Hindlimb muscle (tissue), 1 donor: ENCODE results near the gene TSPAN12. TPM values are rescaled to one million over a fixed set of nuclear protein-coding genes. Genes with fewer than 3 reads are reported as not detected.

Experiments
- DNase-seq: peaks from one replicate; pipeline ENCODE4 v3.0.0-alpha.2; 2013
- polyA plus RNA-seq: library from polyadenylated mRNA; unstranded; fragments of 120-200 nt; gene quantifications from one replicate; pipeline ENCODE4 v1.2.1, GENCODE V29; 2013; ENCODE audit not compliant: insufficient read length

The TSPAN12 gene
- polyA plus RNA-seq, 1 donor = 57.2 TPM

DNA sequence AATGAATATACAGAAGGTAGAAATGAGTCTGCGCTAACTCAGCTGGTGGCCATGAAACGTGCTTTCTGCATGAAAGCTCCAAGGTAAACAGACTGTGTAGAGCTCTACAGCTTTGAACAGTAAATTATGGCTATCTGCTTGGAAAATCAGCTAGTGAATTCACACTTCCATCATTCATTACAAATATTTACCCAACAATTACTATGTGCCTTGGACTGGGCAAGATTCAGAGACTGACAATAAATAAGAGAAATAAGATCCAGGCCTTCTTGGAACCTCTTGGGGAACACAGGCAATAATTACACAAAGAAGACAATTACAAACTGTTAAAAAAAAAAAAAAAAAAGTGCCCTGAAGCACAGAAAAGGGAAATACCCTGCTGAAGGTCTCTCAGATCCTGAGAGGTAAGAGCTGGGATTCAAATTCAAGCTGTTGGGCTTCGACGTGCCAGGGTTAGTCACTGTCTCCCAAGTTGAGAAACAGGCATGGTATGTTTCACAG lies 15.8 kb downstream of the TSPAN12 start:
- DNase-seq = no peak

- DNase-seq = no peak
Measured at GRCh38 chr7:120841608-120842007, 16.3 kb downstream of the TSPAN12 start.

DNA sequence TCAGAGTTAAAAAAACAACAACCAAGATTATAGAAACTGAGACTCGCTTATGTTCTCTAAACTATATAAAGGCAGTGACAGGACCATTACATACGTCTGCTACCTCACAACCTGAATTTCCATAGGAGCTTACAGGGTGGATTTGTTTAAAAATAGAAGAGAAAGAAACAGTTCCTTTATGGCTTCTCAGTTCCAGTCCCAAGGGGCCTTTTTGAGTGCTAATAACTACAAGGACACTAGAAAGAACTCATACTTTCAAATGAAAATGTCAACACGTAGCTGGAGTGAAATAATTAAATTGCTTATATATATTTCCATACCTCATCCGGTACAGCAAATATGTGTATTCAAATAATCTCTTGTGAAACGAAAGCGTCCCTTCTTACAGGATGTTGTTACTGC lies 19.7 kb downstream of the TSPAN12 start:
- no peak for DNase-seq

DNA sequence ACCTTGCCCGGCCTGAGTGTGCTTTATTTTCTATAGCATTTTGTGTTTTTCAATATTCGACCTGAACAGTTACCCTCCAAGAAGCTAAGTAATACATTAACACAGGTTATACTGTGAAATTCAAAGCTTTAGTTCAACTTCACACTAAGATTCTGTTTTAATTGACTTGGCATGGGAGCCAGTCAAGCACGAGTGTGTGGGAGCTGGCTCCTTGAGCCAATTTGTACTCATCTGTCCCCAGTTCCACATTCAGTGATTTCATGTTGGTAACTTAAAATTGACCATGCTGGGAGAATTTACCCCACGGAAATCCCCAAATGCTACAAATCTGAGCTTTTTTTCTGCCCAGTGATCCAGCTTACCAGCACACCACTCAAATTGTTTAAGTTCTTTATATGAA lies 20.3 kb downstream of the TSPAN12 start:
- no peak for DNase-seq

DNA sequence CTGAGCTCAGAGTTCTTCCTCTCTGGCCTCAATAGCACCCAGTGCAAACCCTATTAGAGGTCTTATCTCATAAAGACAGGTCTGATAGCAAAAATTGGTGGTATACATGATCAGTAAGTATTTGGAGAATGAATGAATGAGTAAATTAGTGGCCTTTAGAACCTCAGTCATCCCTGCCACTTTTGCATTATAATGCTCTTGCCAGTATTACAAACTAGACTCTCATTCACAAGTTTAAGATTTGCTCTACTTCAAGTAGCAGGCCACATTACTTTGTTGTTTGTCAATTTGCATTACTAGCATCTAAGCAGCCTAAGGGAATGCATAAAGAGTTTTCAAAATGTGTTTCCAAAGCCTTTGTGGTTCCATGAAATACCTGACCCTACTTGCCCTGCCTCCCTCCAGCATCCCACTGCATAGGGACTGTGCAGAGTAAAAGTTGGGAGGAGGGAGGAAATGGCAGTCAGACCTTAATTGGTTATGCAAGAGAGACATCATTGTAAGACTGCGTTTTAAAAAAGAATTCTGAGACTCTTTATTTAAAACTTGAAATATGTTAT lies 21.3 kb downstream of the TSPAN12 start:
- DNase-seq = no peak

GRCh38 chr7:120834726-120835125 lies 23.2 kb downstream of the TSPAN12 start:
- DNase-seq = no peak

- DNase-seq = no peak
Measured at GRCh38 chr7:120833546-120833945, 24.4 kb downstream of the TSPAN12 start.

- no peak for DNase-seq
Measured at GRCh38 chr7:120832803-120833202, 25.1 kb downstream of the TSPAN12 start.

GRCh38 chr7:120831260-120831659 lies 26.7 kb downstream of the TSPAN12 start:
- DNase-seq = no peak

- no peak for DNase-seq
Measured at GRCh38 chr7:120829487-120829886, 28.5 kb downstream of the TSPAN12 start.

DNA sequence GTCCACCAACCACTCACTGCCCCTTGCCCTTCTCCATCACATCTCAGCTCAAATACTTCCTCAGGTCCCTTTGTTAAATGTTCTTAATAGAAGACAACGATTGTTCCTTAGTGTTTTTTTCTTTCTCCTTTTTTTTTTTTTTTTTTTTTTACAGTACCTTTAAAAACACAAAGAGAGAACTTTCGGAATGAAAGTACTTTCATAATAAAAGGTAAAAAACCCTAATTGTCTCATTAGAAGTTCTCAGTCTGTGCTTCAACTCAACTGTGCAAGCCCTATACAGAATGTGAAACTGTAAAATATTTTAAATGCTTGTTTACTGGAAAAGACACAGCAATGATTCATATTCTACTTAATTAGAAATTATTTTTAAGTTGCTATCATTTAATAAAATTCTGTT lies 29.4 kb downstream of the TSPAN12 start:
- no peak for DNase-seq

- DNase-seq = no peak
Measured at GRCh38 chr7:120827371-120828118, 30.4 kb downstream of the TSPAN12 start.

DNA sequence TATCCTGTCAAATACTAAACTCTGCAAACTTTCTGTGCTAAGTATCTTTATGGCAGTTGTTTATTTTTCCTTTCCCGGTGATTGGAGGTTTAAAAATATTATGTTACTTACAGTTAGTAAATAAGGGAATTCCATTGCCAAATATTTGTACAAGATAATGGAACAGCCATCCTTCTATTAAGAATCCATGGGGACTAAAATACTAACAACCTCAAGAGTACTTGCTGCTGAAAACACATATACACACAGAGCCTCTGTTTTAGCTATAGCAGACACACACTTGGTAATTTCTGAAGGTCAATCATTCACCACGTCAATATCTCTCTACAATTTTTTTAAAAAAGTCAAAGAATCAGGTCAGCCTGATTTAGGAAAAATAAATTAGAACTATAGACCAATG lies 32.4 kb downstream of the TSPAN12 start:
- no peak for DNase-seq

GRCh38 chr7:120825152-120825551 lies 32.8 kb downstream of the TSPAN12 start:
- DNase-seq = no peak

GRCh38 chr7:120819861-120820260 lies 38.1 kb downstream of the TSPAN12 start:
- no peak for DNase-seq

DNA sequence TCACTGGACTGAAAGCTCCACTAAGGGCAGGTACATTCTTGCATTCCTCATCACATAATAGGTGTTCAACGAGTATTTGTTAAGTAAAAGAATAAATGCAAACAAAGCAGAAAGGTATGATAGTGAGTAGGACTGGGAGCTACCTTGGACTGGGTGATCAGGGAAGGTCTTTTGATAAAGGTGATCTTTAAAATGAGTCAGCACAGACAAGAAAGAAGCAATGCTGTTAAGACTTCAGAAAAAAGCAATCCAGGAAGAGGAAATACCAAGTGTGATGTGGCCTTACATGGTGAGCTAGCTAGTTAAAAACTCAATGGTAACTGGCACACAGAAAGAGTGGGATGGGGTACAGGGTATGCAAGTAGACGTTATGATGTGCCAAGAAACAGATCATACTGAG lies 40.1 kb downstream of the TSPAN12 start:
- DNase-seq = no peak

DNA sequence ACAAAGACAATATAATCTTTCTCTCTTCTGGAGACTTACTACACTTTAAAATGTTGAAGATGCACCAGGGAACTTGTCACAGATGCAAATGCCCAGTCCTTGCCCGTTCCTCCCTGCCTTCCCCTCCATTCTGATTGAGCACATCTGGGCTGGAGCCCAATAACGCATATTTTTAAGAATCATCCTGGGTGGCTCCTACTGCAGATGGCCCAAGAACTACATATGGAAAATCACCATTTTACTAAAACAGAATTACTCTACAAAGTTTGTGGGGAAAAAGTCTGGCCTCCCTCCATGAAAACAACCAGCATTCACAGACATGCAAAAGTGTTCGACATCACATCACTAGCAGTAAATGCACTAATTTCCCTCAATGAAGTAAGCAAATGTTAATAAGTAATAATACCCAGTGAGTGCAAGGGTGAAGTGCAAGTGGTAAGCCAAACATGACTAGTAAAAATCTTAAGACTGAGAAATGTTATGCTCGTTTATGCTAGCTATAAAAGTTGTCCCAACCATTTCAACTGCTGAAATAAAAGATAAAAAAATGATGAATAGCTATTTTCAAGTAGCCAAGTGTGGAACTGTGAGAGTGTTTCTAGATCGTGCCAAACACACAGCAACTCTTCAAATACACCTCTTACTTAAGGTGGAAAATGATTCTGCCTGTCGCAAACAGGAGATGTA lies 43.5 kb downstream of the TSPAN12 start:
- no peak for DNase-seq

DNA sequence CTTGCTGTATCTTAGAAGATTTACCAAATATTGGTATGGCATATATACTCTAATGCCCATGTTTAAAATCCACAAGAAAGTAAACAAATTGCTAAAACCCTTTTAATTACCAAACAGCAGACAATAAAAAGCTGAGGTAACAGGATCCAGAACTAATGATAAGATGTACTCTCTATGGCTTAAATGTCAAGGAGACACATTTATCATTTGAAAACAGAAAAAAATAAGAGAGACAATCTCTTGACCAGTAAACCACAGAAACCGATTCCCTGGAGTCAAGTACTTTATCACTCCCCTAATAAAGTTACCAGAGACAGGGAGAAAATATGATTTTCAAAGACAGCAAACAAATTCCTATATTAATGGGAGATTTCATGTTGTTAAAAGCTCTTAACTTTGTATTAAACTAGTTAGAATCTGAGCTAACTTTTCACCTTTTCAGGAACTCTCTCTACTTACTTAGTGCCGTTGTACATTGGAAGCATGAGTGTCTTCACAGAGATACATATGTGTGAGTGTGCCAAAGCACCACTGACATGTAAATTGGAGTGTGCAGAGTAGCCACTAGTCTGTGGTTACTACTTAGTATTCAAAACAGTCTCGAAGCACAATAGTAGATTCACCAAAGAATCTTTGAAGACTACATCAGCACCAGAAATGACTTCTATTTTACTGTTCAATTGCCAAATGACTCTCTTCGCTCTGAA lies 44.2 kb downstream of the TSPAN12 start:
- DNase-seq = no peak

DNA sequence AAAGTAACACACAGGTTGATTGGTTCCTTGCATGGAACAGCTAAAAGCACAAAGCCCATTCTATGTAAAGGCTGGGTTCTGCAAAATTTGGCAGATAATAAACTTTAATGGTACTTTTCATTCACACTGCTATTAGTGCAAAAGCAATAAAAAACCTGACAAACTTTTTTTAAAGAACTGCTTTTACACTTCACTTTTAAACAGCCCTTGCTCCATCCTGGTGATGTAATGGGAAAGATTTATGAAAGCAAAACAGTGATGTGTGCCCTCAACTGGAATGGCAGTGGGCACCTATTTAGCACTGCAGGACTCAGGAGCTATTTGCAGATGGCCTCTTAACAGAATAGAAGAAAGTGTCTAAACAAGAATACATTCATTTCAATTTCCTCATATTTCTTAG lies 44.9 kb downstream of the TSPAN12 start:
- no peak for DNase-seq

- no peak for DNase-seq
Measured at GRCh38 chr7:120809260-120809659, 48.7 kb downstream of the TSPAN12 start.

- DNase-seq = no peak
Measured at GRCh38 chr7:120807390-120807789, 50.6 kb downstream of the TSPAN12 start.

- no peak for DNase-seq
Measured at GRCh38 chr7:120806669-120807068, 51.3 kb downstream of the TSPAN12 start.
